Glomerular visceral epithelial cell (primary cell): ENCODE results near the gene PM20D1.

ENCODE experiments used
- DNase-seq: peaks from one replicate; pipeline ENCODE4 v3.0.0-alpha.2; 2016; ENCODE audit errors: extremely low spot score

Gene PM20D1

GRCh38 chr1:205805082-205805711 is 44.7 kb downstream of the PM20D1 start:
- no peak for DNase-seq

DNA sequence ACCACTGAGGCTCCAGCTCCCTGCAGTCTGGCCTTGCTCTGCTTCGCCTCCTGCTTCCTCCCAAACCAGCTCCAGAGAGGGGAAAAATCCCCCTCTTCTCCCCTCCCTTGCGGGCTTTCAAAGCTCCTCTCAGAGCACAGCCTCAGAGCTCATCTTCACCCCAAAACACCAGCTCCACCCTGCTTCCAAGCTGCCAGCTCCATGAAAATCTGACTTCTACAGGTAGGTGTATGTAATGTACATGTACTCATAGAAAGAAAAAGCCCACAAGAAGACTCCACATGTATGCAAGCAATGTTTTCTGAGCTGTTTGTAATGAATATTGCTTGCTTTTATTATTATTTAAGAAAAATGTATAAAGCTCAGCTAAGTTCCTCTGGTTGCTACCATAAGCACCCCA is 45.3 kb downstream of the PM20D1 start:
- DNase-seq: no peak

DNA sequence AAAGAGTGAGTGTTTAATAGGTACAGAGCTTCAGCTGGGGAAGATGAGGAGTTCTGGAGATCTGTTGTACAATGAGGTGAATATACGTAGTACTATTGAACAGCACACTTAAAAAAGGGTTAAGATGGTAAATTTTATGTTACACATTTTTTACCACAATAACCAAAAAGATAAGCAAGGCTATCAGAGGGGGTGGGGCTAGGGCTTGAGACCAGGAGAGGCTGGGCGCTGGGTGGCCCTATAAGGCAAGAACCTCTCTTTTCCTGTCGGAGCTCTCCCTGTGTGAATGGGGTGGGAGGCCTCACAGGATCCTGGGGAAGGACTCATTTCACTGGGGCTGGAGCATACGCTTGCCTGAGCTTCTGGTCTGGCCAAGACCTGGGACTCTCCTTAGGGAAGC is 45.9 kb downstream of the PM20D1 start:
- DNase-seq: no peak

GRCh38 chr1:205802060-205802459 is 47.9 kb downstream of the PM20D1 start:
- no peak for DNase-seq

GRCh38 chr1:205800981-205801703 is 48.8 kb downstream of the PM20D1 start:
- DNase-seq: no peak

DNA sequence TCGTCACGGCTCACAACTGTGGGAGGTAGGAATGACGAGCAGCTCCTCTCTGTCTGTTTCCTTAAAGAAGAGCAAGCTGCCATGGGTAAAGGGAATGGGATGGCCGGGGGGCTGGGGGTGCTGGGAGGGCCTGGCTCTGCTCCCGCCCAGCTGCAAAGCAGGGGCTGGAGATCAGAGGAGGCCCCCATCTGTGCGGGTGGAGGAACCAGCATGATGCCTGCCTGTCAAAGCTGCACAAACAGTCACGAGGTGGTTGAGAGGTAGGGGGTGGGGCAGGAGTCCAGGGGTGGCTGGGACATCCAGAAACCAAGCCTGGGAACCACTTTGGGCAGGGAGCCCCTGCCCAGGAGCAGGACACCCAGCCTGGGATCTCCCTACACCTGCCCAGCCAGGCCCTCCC is 49.5 kb downstream of the PM20D1 start:
- no peak for DNase-seq

- DNase-seq: no peak
Measured at GRCh38 chr1:205798577-205798976, 51.4 kb downstream of the PM20D1 start.

DNA sequence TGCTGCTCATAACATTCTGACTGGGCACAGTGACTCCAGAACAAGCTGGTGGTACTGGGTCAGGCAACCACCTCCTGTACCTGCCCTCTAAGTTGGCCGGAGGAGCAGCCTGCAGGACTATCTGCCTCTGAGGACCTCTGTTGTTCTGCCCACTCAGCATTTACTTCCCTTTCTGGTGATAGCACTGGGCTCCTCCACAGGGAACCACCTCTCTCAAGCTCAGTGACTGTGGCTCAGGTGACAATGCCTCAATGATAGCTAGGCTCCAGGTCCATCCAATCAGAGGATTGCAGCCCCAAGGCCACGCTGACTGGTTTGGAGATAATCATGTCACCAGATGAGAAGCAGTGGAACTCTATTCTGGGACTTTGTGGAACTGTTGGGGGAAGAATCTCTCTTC is 52.8 kb downstream of the PM20D1 start:
- no peak for DNase-seq

- DNase-seq: no peak
Measured at GRCh38 chr1:205794011-205794730, 55.8 kb downstream of the PM20D1 start.

GRCh38 chr1:205792961-205793673 is 56.8 kb downstream of the PM20D1 start:
- DNase-seq: no peak

GRCh38 chr1:205792481-205792881 is 57.5 kb downstream of the PM20D1 start:
- DNase-seq: no peak

DNA sequence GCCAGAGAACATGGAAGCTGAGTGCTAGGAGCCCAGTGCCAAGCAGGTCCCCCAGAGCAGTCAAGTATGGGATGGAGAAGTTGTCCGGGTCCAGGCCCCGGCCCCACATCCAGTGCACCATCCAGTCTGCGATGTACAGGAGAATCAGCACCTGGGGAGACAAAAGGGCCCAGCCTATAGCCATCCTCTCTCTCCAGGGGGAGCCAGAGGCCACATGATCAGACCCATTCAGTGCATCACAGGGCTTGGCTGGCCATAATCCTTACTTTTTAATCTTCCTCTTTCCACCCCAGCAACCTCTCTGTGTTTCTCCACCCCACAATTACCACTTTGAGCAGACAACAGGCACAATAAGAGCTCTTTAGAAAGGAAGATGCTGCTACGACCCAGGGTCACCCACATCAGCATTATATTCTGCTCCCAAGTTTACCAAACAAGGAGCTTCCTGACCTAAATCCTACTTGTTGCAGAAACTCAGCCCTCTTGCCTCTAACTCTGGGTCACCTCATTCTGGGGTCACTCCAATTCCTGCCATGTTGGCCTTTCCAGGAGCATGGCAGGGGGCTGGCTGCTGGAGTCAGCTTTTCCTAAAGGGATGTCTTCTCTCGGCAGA is 58.3 kb downstream of the PM20D1 start:
- DNase-seq: peak; percentile 61

- no peak for DNase-seq
Measured at GRCh38 chr1:205787287-205787916, 62.5 kb downstream of the PM20D1 start.

DNA sequence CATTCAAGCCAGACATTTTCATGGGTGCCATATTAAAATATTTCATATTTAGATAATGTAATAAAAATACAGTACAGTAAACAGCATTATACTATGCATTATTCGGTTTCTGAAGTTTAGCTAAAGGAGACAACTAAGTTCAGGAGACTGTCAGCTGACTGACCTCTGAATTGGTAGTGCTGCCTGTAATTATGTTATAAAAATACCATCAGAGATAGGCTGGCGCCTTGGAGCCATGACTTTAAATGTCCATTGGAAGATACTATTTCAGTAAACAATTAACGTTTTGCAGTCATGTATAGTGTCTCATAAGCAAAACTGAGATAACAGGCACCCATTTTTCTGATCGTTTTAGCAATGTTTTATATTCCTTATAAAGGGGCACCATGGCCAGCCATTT is 63.3 kb downstream of the PM20D1 start:
- no peak for DNase-seq

- DNase-seq: no peak
Measured at GRCh38 chr1:205785446-205785845, 64.5 kb downstream of the PM20D1 start.

- peak; percentile 89 for DNase-seq
Measured at GRCh38 chr1:205783904-205784303, 66.0 kb downstream of the PM20D1 start.

- no peak for DNase-seq
Measured at GRCh38 chr1:205783433-205783795, 66.5 kb downstream of the PM20D1 start.

DNA sequence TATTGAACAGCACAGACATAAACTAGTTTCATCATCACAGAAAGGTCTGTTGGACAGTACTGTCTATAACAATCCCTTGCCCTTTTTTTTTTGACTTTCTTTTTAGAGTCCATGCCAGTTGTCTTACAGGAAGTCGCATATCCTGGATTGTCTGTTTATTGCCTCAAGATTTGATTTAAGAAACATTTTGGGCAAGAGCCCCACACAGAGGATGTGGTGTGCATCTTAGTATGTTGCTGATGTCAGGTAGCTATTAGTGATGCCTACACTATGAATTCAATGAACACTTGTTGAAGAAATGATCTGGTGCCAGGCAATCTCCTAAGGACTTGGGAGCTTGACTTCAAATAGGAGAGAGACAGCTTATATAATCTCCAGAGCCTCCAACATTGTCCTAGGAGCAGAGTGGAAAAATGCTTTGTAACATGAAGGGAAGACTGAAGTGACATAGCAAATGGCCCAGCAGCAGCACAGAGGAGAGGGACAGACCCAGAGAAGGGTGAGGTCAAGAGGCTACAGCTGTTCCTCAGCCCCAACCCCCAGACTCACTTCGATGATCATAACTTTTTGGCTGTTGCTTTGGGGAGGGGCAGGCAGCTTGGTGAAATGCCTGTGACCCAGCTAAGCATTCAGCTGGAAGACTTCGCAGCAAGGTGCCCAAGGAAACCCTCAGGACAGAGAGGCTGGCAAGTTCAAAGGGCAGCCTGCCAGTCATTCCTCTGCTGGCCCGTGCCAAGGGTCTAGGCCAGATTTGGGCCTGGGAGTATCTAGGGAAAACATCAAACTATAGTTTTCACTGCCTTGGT is 67.1 kb downstream of the PM20D1 start:
- DNase-seq: peak; percentile 15

GRCh38 chr1:205780335-205780734 is 69.6 kb downstream of the PM20D1 start:
- DNase-seq: no peak
